Liver (tissue), 4 donors: Measurements from ENCODE around the gene DOP1B. TPM values are rescaled to one million over a fixed set of nuclear protein-coding genes. Genes with fewer than 3 reads are reported as not detected.

Experiments
- polyA plus RNA-seq, 2 donors: library from polyadenylated mRNA; stranded (reverse) in 1 of 2; unstranded in 1 of 2; fragments of 200-250 nt in 1 of 2; fragments of >200 nt in 1 of 2; fragmentation: Nextera tagmentation in 1 of 2; extraction: Ambion mirVana in 1 of 2; gene quantifications; one replicate each; pipeline versions ENCODE4 v1.2.1 to v1.2.3, GENCODE V29; 2013 to 2015
- total RNA-seq, 2 donors: library from RNA; depleted of rRNA; stranded (reverse); fragments of >200 nt; gene quantifications; one replicate each; pipeline ENCODE4 v1.2.3, GENCODE V29; 2014
- donor health status: healthy.
- donor health status: healthy.
- donor health status: healthy.

The DOP1B gene
- total and polyA plus RNA-seq, 4 donors = 5.8 to 7.1 (median 6.3) TPM

Other genes with a start within 250 kb of the DOP1B start
- gene SETD4, start 96.3 kb upstream of the DOP1B start, total RNA-seq = 10 to 100 TPM in 1 of 2 donors, 1 to 10 TPM in 1; 8.3 to 12.0 TPM
- gene SETD4, start 96.3 kb upstream of the DOP1B start, polyA plus RNA-seq = 1 to 10 TPM; 2.9 to 5.3 TPM
- gene CBR1, start 86.8 kb upstream of the DOP1B start, total RNA-seq = 100 to 1,000 TPM in 1 of 2 donors, 10 to 100 TPM in 1; 94.2 to 200 TPM
- gene CBR1, start 86.8 kb upstream of the DOP1B start, polyA plus RNA-seq = 100 to 1,000 TPM; 157 to 218 TPM
- gene CBR3, start 21.7 kb upstream of the DOP1B start, total RNA-seq = under 1 TPM; 0.33 to 0.61 TPM
- gene CBR3, start 21.7 kb upstream of the DOP1B start, polyA plus RNA-seq = under 1 TPM; 0.31 to 0.70 TPM
- gene MORC3, start 163.4 kb downstream of the DOP1B start, total RNA-seq = 10 to 100 TPM; 22.0 to 44.1 TPM
- 1 to 10 TPM; 3.9 to 6.2 TPM for gene MORC3, start 163.4 kb downstream of the DOP1B start, polyA plus RNA-seq
- gene CHAF1B, start 228.6 kb downstream of the DOP1B start, total RNA-seq = 1 to 10 TPM in 1 of 2 donors, under 1 TPM in 1; 0.33 to 2.7 TPM
- gene CHAF1B, start 228.6 kb downstream of the DOP1B start, polyA plus RNA-seq = under 1 TPM; 0.46 to 0.53 TPM